ENCODE measurements around the gene CLMN.

DNA sequence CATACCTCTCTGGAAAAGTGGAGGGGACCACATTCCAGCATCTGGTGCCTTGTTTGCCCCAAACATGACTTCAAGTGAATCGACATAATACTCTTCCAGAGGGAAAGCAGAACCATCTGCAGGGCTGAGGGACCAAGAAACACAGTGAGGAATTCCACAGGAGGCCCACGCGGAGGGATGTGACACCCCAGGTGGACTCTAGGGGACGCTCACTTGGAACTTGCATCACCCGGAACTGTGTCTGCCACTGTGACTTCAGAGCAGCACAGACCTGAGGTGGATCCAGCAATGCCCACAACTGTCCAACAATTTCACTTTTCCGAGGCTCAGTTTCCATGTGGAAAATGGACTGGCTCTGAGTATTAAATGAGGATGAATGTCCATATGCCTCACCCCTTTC lies 14.3 kb upstream of the CLMN start:
- TF ChIP-seq, protein P1, sequence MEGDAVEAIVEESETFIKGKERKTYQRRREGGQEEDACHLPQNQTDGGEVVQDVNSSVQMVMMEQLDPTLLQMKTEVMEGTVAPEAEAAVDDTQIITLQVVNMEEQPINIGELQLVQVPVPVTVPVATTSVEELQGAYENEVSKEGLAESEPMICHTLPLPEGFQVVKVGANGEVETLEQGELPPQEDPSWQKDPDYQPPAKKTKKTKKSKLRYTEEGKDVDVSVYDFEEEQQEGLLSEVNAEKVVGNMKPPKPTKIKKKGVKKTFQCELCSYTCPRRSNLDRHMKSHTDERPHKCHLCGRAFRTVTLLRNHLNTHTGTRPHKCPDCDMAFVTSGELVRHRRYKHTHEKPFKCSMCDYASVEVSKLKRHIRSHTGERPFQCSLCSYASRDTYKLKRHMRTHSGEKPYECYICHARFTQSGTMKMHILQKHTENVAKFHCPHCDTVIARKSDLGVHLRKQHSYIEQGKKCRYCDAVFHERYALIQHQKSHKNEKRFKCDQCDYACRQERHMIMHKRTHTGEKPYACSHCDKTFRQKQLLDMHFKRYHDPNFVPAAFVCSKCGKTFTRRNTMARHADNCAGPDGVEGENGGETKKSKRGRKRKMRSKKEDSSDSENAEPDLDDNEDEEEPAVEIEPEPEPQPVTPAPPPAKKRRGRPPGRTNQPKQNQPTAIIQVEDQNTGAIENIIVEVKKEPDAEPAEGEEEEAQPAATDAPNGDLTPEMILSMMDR (IDR thresholded peaks at IDR 0.05; ENCODE audit: poor library complexity), result no peak
- TF ChIP-seq EZH2 (IDR thresholded peaks at IDR 0.05; ENCODE audit: borderline replicate concordance) (no peak), EZH2phosphoT487 (IDR thresholded peaks at IDR 0.05; ENCODE audit: low read depth, severe bottlenecking, unreplicated experiment) (no peak)
